PC-3 (cell line): Measurements from ENCODE around the gene TUBA4B. TPM values are rescaled to one million over a fixed set of nuclear protein-coding genes. Genes with fewer than 3 reads are reported as not detected.

Source experiments
- ATAC-seq: fragments of 200-7000 bp; cut with Tn5 transposase; 2 replicates; pipeline ENCODE4 v1.9.1; 2020; ENCODE audit warnings: mild to moderate bottlenecking, moderate library complexity
- BruUV-seq: library from RNA; stranded (reverse); fragments of 400-500 nt; replicated peaks from 2 replicates; lab custom pipeline; 2021; lab: Mats Ljungman, UMichigan
- CTCF ChIA-PET: fragments of 300-600 bp; sonication (Branson Sonifier 250); formaldehyde crosslinking; loops from one replicate; lab custom pipeline; 2022; ENCODE audit warnings: antibody characterized with exemption; lab: Charles Lee
- POLR2A ChIA-PET: fragments of 300-600 bp; sonication (Branson Sonifier 250); formaldehyde crosslinking; loops from one replicate; lab custom pipeline; 2022; ENCODE audit warnings: antibody characterized with exemption; ENCODE audit not compliant: unreplicated experiment; lab: Charles Lee
- DNase-seq: peaks from one replicate; pipeline ENCODE4 v3.0.0-alpha.2; 2015
- H2AFZ ChIP-seq: fragments of 300-600 bp; sonication (generic); 2 replicates; pipeline ENCODE4 v1.6.0; 2016; ENCODE audit warnings: antibody characterized with exemption, low read length
- H3F3A ChIP-seq: fragments of 300-600 bp; sonication (generic); one replicate; pipeline ENCODE4 v1.6.0; 2017; ENCODE audit warnings: antibody characterized with exemption, low read length, control low read depth, mild to moderate bottlenecking; ENCODE audit not compliant: unreplicated experiment
- H3K27ac ChIP-seq: fragments of 300-600 bp; sonication (generic); 2 replicates; pipeline ENCODE4 v1.5.1; 2016; ENCODE audit warnings: mild to moderate bottlenecking, low read length
- H3K27me3 ChIP-seq: fragments of 300-600 bp; sonication (generic); 2 replicates; pipeline ENCODE4 v1.6.1; 2016; ENCODE audit warnings: low read length, mixed read lengths
- H3K36me3 ChIP-seq: fragments of 300-600 bp; sonication (generic); 2 replicates; pipeline ENCODE4 v1.6.1; 2016; ENCODE audit warnings: low read depth, mixed run types, low read length, mixed read lengths
- H3K4me1 ChIP-seq: fragments of 300-600 bp; sonication (generic); 2 replicates; pipeline ENCODE4 v1.5.1; 2016; ENCODE audit warnings: low read length; ENCODE audit not compliant: insufficient read depth
- H3K4me2 ChIP-seq: fragments of 300-600 bp; sonication (generic); 2 replicates; pipeline ENCODE4 v1.6.0; 2016; ENCODE audit warnings: low read length
- H3K4me3 ChIP-seq: fragments of 300-600 bp; sonication (generic); 2 replicates; pipeline ENCODE4 v1.5.1; 2016; ENCODE audit warnings: mild to moderate bottlenecking, low read length, mixed read lengths
- H3K79me2 ChIP-seq: fragments of 300-600 bp; sonication (generic); 2 replicates; pipeline ENCODE4 v1.6.1; 2017; ENCODE audit warnings: low read length, mixed read lengths
- H3K9ac ChIP-seq: fragments of 300-600 bp; sonication (generic); 2 replicates; pipeline ENCODE4 v1.6.0; 2016; ENCODE audit warnings: mild to moderate bottlenecking, low read length
- H3K9me2 ChIP-seq: fragments of 300-600 bp; sonication (generic); replicated peaks from 2 replicates; pipeline ENCODE4 v1.6.1; 2016; ENCODE audit warnings: mixed run types, low read length, mixed read lengths
- H3K9me3 ChIP-seq: fragments of 300-600 bp; sonication (generic); 2 replicates; pipeline ENCODE4 v1.6.1; 2016; ENCODE audit warnings: low read length, mixed read lengths
- H4K20me1 ChIP-seq: fragments of 300-600 bp; sonication (generic); 2 replicates; pipeline ENCODE4 v1.6.1; 2016; ENCODE audit warnings: low read length, mixed read lengths
- CTCF ChIP-seq: fragments of 300-600 bp; sonication (generic); conservative IDR thresholded peaks from 2 replicates; pipeline ENCODE4 v1.5.1; 2017; ENCODE audit warnings: antibody characterized with exemption, low read depth, mild to moderate bottlenecking, low read length
- EZH2 ChIP-seq: fragments of 300-600 bp; sonication (generic); IDR thresholded peaks from one replicate; pipeline ENCODE4 v1.6.1; 2017; ENCODE audit warnings: antibody characterized with exemption, mild to moderate bottlenecking, low read length; ENCODE audit not compliant: unreplicated experiment
- EZH2phosphoT487 ChIP-seq: fragments of 300-600 bp; sonication (generic); IDR thresholded peaks from 2 replicates; pipeline ENCODE4 v1.6.1; 2018; ENCODE audit warnings: mild to moderate bottlenecking, antibody characterized with exemption, low read length, borderline replicate concordance
- intact Hi-C: fragments of 100-400 bp; cut with micrococcal nuclease; formaldehyde crosslinking; loops from 2 replicates; pipeline ENCODE4 v1.9.0; 2023
- total RNA-seq: library from RNA; depleted of rRNA; stranded (reverse); fragments of >200 nt; gene quantifications from 2 replicates; pipeline ENCODE4 v1.2.3, GENCODE V29; 2014

The TUBA4B gene
- total RNA-seq, 1 experiment from 2014 or later = not detected

- H4K20me1 ChIP-seq = no peaks in the 10 kb centered on the region
- DNase-seq (no peak), ATAC-seq (no peak)
- H3K4me2 ChIP-seq = no peak overlapping the region
- no peak overlapping the region for H3K27ac ChIP-seq
- no TSS peak for BruUV-seq
- POLR2A ChIA-PET = no interaction called here
- no peaks in the 10 kb centered on the region for H3K9me3 ChIP-seq
- no peaks in the 10 kb centered on the region for H3K9me2 ChIP-seq
- no peaks in the 10 kb centered on the region for H3K4me1 ChIP-seq
- no peak overlapping the region for H2AFZ ChIP-seq
- no peak overlapping the region for H3K4me3 ChIP-seq
- H3K79me2 ChIP-seq = no peaks in the 10 kb centered on the region
- no peaks in the 10 kb centered on the region for H3K27me3 ChIP-seq
- no peak overlapping the region for H3K9ac ChIP-seq
- CTCF ChIA-PET = no interaction called here
- no peaks in the 10 kb centered on the region for H3K36me3 ChIP-seq
- intact Hi-C loops = no loop called here
- no peaks in the 10 kb centered on the region for H3F3A ChIP-seq
- TF ChIP-seq CTCF (no peak), EZH2 (no peak), EZH2phosphoT487 (no peak)
These were observed 8.2 kb downstream of the TUBA4B start for GRCh38 chr2:219261024-219261855.

GRCh38 chr2:219266232-219266631 lies 13.2 kb downstream of the TUBA4B start:
- H3K9me3 ChIP-seq = no peaks in the 10 kb centered on the region
- H3K9me2 ChIP-seq = no peaks in the 10 kb centered on the region
- ChIA-PET CTCF (no interaction called here), POLR2A (no interaction called here)
- TF ChIP-seq EZH2 (no peak), EZH2phosphoT487 (no peak), CTCF (no peak)
- no peak overlapping the region for H3K4me3 ChIP-seq
- no peaks in the 10 kb centered on the region for H3F3A ChIP-seq
- intact Hi-C loops = no loop called here
- DNase-seq (no peak), ATAC-seq (no peak)
- H3K36me3 ChIP-seq = no peaks in the 10 kb centered on the region
- H4K20me1 ChIP-seq = no peaks in the 10 kb centered on the region
- no peak overlapping the region for H3K9ac ChIP-seq
- H3K27me3 ChIP-seq = no peaks in the 10 kb centered on the region
- H3K27ac ChIP-seq = no peak overlapping the region
- BruUV-seq = no TSS peak
- H3K4me1 ChIP-seq = no peaks in the 10 kb centered on the region
- no peak overlapping the region for H2AFZ ChIP-seq
- H3K79me2 ChIP-seq = no peaks in the 10 kb centered on the region
- H3K4me2 ChIP-seq = no peak overlapping the region

- no peak overlapping the region for H3K9ac ChIP-seq
- H2AFZ ChIP-seq = no peak overlapping the region
- no peaks in the 10 kb centered on the region for H3K9me3 ChIP-seq
- TF ChIP-seq CTCF (no peak), EZH2phosphoT487 (no peak), EZH2 (no peak)
- DNase-seq (no peak), ATAC-seq (no peak)
- no TSS peak for BruUV-seq
- no peaks in the 10 kb centered on the region for H3K4me1 ChIP-seq
- CTCF ChIA-PET = no interaction called here
- intact Hi-C loops = no loop called here
- no peaks in the 10 kb centered on the region for H3K36me3 ChIP-seq
- no peaks in the 10 kb centered on the region for H3F3A ChIP-seq
- no peaks in the 10 kb centered on the region for H4K20me1 ChIP-seq
- POLR2A ChIA-PET = no interaction called here
- H3K79me2 ChIP-seq = no peaks in the 10 kb centered on the region
- no peaks in the 10 kb centered on the region for H3K9me2 ChIP-seq
- H3K27ac ChIP-seq = no peak overlapping the region
- H3K4me2 ChIP-seq = no peak overlapping the region
- H3K27me3 ChIP-seq = no peaks in the 10 kb centered on the region
- no peak overlapping the region for H3K4me3 ChIP-seq
These were observed 13.8 kb downstream of the TUBA4B start for GRCh38 chr2:219266886-219267285.
